Mesothelial cell of epicardium (in vitro differentiated cells): ENCODE data around the gene KPNA4. TPM values are rescaled to one million over a fixed set of nuclear protein-coding genes. Genes with fewer than 3 reads are reported as not detected.

Experiments used
- DNase-seq, 2 experiments: peaks; one replicate each; pipeline ENCODE4 v3.0.0; 2021; ENCODE audit warnings: low spot score in 2 of 2; ENCODE audit not compliant: unreplicated experiment in 2 of 2
- H3K27ac Mint-ChIP-seq: 2 replicates; pipeline ENCODE4 v1.8.0; 2021; ENCODE audit warnings: mixed read lengths
- H3K27me3 Mint-ChIP-seq: 2 replicates; pipeline ENCODE4 v1.8.0; 2021; ENCODE audit warnings: low read depth, mixed read lengths
- H3K36me3 Mint-ChIP-seq: 2 replicates; pipeline ENCODE4 v1.8.0; 2021; ENCODE audit warnings: mixed read lengths
- H3K4me1 Mint-ChIP-seq: 2 replicates; pipeline ENCODE4 v1.8.0; 2021; ENCODE audit warnings: mixed read lengths
- H3K4me3 Mint-ChIP-seq: 2 replicates; pipeline ENCODE4 v1.8.0; 2021; ENCODE audit warnings: mild to moderate bottlenecking, moderate library complexity, mixed read lengths
- H3K9me3 Mint-ChIP-seq: 2 replicates; pipeline ENCODE4 v1.8.0; 2021; ENCODE audit warnings: mixed read lengths
- total RNA-seq: library from RNA; stranded (reverse); gene quantifications from 3 replicates; pipeline ENCODE4 v1.2.1, GENCODE V29; 2021
- TF ChIP-seq, protein P1 (sequence below): fragments of 200-600 bp; sonication (generic); IDR thresholded peaks from one replicate; pipeline ENCODE4 v1.5.0; 2021; ENCODE audit warnings: antibody characterized with exemption; ENCODE audit not compliant: unreplicated experiment

KPNA4 gene
- total RNA-seq, 1 donor from 2014 or later, result 61.1 TPM

DNA sequence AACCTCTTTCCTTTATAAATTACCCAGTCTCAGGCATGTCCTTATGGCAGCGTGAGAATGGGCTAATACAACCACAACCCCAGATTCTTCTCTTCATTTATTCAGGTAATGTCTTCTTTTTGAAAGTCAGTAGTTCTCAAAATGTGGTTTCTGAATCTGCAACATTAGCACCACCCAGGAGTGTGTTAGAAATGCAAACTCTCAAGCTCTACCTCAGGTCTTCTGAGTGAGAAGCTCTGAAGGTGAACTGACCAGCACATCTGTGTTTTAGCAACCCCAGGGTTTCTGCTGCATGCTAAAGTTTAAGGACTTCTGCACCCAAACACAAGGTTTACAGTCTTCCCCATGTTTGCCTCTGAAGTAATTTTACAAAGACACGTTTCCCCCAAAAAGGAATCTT is 93.5 kb downstream of the KPNA4 start:
- Mint-ChIP-seq H3K9me3 (peaks cover 13% of the 10 kb centered on the region), H3K27me3 (no peaks in the 10 kb centered on the region)
- TF ChIP-seq, protein P1, sequence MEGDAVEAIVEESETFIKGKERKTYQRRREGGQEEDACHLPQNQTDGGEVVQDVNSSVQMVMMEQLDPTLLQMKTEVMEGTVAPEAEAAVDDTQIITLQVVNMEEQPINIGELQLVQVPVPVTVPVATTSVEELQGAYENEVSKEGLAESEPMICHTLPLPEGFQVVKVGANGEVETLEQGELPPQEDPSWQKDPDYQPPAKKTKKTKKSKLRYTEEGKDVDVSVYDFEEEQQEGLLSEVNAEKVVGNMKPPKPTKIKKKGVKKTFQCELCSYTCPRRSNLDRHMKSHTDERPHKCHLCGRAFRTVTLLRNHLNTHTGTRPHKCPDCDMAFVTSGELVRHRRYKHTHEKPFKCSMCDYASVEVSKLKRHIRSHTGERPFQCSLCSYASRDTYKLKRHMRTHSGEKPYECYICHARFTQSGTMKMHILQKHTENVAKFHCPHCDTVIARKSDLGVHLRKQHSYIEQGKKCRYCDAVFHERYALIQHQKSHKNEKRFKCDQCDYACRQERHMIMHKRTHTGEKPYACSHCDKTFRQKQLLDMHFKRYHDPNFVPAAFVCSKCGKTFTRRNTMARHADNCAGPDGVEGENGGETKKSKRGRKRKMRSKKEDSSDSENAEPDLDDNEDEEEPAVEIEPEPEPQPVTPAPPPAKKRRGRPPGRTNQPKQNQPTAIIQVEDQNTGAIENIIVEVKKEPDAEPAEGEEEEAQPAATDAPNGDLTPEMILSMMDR, result no peak

DNA sequence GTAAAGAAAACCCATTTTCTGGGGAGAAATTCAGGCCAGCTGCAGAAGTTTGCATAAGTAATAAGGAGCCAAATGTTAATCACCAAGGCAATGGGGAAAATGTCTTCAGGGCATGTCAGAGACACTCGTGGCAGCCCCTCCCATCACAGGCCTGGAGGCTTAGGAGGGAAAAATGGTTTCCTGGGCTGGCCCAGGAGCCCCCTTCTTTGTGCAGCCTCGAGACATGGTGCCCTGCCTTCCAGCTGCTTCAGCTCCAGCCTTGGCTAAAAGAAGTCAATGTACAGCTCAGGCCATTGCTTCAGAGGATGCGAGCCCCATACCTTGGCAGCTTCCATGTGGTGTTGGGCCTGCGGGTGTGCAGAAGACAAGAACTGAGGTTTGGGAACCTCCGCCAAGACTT is 95.2 kb downstream of the KPNA4 start:
- Mint-ChIP-seq H3K27me3 (no peaks in the 10 kb centered on the region), H3K36me3 (peaks cover 5% of the 10 kb centered on the region), H3K27ac (no peak overlapping the region), H3K9me3 (peaks cover 13% of the 10 kb centered on the region), H3K4me1 (no peaks in the 10 kb centered on the region), H3K4me3 (no peak overlapping the region)
- TF ChIP-seq, protein P1, result no peak
- no peak for DNase-seq

More for the DNA sequence above, 93.5 kb downstream of the KPNA4 start:
- H3K36me3 Mint-ChIP-seq, result peaks cover 5% of the 10 kb centered on the region
- H3K27ac Mint-ChIP-seq, result no peak overlapping the region
- no peak for DNase-seq
- no peaks in the 10 kb centered on the region for H3K4me1 Mint-ChIP-seq
- no peak overlapping the region for H3K4me3 Mint-ChIP-seq

GRCh38 chr3:160464971-160465370 is 100.4 kb downstream of the KPNA4 start:
- H3K4me3 Mint-ChIP-seq, result no peak overlapping the region
- H3K9me3 Mint-ChIP-seq, result peaks cover 12% of the 10 kb centered on the region
- no peak overlapping the region for H3K27ac Mint-ChIP-seq
- H3K27me3 Mint-ChIP-seq, result no peaks in the 10 kb centered on the region
- DNase-seq, result no peak
- TF ChIP-seq, protein P1, result no peak
- H3K36me3 Mint-ChIP-seq, result peaks cover 5% of the 10 kb centered on the region
- H3K4me1 Mint-ChIP-seq, result no peaks in the 10 kb centered on the region

GRCh38 chr3:160464321-160464720 is 101.0 kb downstream of the KPNA4 start:
- H3K9me3 Mint-ChIP-seq, result peaks cover 6% of the 10 kb centered on the region
- TF ChIP-seq, protein P1, result no peak
- H3K36me3 Mint-ChIP-seq, result no peaks in the 10 kb centered on the region
- DNase-seq, result no peak
- no peaks in the 10 kb centered on the region for H3K27me3 Mint-ChIP-seq
- H3K4me1 Mint-ChIP-seq, result no peaks in the 10 kb centered on the region
- H3K27ac Mint-ChIP-seq, result no peak overlapping the region
- no peak overlapping the region for H3K4me3 Mint-ChIP-seq

GRCh38 chr3:160460033-160460432 is 105.3 kb downstream of the KPNA4 start:
- Mint-ChIP-seq H3K27me3 (peaks cover 5% of the 10 kb centered on the region), H3K27ac (no peak overlapping the region), H3K36me3 (no peaks in the 10 kb centered on the region), H3K9me3 (no peaks in the 10 kb centered on the region), H3K4me1 (no peaks in the 10 kb centered on the region), H3K4me3 (no peak overlapping the region)
- TF ChIP-seq, protein P1, result no peak
- no peak for DNase-seq

- H3K27me3 Mint-ChIP-seq, result peaks cover 5% of the 10 kb centered on the region
- DNase-seq, result no peak
- H3K4me1 Mint-ChIP-seq, result no peaks in the 10 kb centered on the region
- TF ChIP-seq, protein P1, result no peak
- H3K36me3 Mint-ChIP-seq, result no peaks in the 10 kb centered on the region
- no peak overlapping the region for H3K4me3 Mint-ChIP-seq
- H3K27ac Mint-ChIP-seq, result no peak overlapping the region
- no peaks in the 10 kb centered on the region for H3K9me3 Mint-ChIP-seq
Observed at GRCh38 chr3:160459450-160459970, 105.9 kb downstream of the KPNA4 start.
